ENCODE measurements around the gene PROM1. TPM values are rescaled to one million over a fixed set of nuclear protein-coding genes. Genes with fewer than 3 reads are reported as not detected.

The PROM1 gene
- total RNA-seq, 1 experiment from 2014 or later: 196 TPM

- Histone ChIP-seq H3K9me3 (no peaks in the 10 kb centered on the region), H3K36me3 (ENCODE audit: control insufficient read depth, insufficient read depth, low read length) (no peaks in the 10 kb centered on the region), H3K4me3 (ENCODE audit: low read depth, low read length) (no peak overlapping the region), H3K27me3 (replicated peaks; ENCODE audit: control insufficient read depth, insufficient read depth, low read length) (no peaks in the 10 kb centered on the region), H3K4me1 (no peaks in the 10 kb centered on the region)
- CTCF ChIA-PET: no interaction called here
- TF ChIP-seq CTCF (IDR thresholded peaks at IDR 0.05; ENCODE audit: insufficient read depth in 1 of 2, low read depth in 1 of 2, low read length in 1 of 2, severe bottlenecking in 1 of 2, unreplicated experiment in 1 of 2): no peak
- POLR2A ChIA-PET: no interaction called here
- DNase-seq: no peak
- Mint-ChIP-seq H3K36me3 (ENCODE audit: insufficient read depth, unreplicated experiment) (peaks cover 51% of the 10 kb centered on the region), H3K27me3 (ENCODE audit: insufficient read depth, unreplicated experiment) (no peaks in the 10 kb centered on the region), H3K9me3 (ENCODE audit: unreplicated experiment) (no peaks in the 10 kb centered on the region), H3K27ac (ENCODE audit: unreplicated experiment) (no peak overlapping the region), H3K4me3 (ENCODE audit: unreplicated experiment) (no peak overlapping the region), H3K4me1 (ENCODE audit: low read depth, unreplicated experiment) (no peaks in the 10 kb centered on the region)
- intact Hi-C loops (cut with micrococcal nuclease; ENCODE audit: unreplicated experiment): no loop called here
- no TSS peak for BruUV-seq (replicated peaks)
Measured at GRCh38 chr4:16055873-16056272, 27.9 kb downstream of the PROM1 start.

GRCh38 chr4:16055471-16055870 lies 28.4 kb downstream of the PROM1 start:
- intact Hi-C loops (cut with micrococcal nuclease; ENCODE audit: unreplicated experiment): no loop called here
- peaks cover 52% of the 10 kb centered on the region for H3K36me3 Mint-ChIP-seq (ENCODE audit: insufficient read depth, unreplicated experiment)
- H3K27me3 ChIP-seq (replicated peaks; ENCODE audit: control insufficient read depth, insufficient read depth, low read length): no peaks in the 10 kb centered on the region
- no peak overlapping the region for H3K4me3 ChIP-seq (ENCODE audit: low read depth, low read length)
- TF ChIP-seq CTCF (IDR thresholded peaks at IDR 0.05; ENCODE audit: insufficient read depth in 1 of 2, low read depth in 1 of 2, low read length in 1 of 2, severe bottlenecking in 1 of 2, unreplicated experiment in 1 of 2): no peak
- no peaks in the 10 kb centered on the region for H3K9me3 ChIP-seq
- no peak overlapping the region for H3K27ac Mint-ChIP-seq (ENCODE audit: unreplicated experiment)
- H3K9me3 Mint-ChIP-seq (ENCODE audit: unreplicated experiment): no peaks in the 10 kb centered on the region
- DNase-seq: no peak
- H3K4me1 Mint-ChIP-seq (ENCODE audit: low read depth, unreplicated experiment): no peaks in the 10 kb centered on the region
- no TSS peak for BruUV-seq (replicated peaks)
- ChIA-PET CTCF (no interaction called here), POLR2A (no interaction called here)
- H3K4me3 Mint-ChIP-seq (ENCODE audit: unreplicated experiment): no peak overlapping the region
- no peaks in the 10 kb centered on the region for H3K4me1 ChIP-seq
- H3K36me3 ChIP-seq (ENCODE audit: control insufficient read depth, insufficient read depth, low read length): no peaks in the 10 kb centered on the region
- no peaks in the 10 kb centered on the region for H3K27me3 Mint-ChIP-seq (ENCODE audit: insufficient read depth, unreplicated experiment)

- DNase-seq: no peak
- Histone ChIP-seq H3K4me3 (ENCODE audit: low read depth, low read length) (no peak overlapping the region), H3K4me1 (no peaks in the 10 kb centered on the region), H3K9me3 (no peaks in the 10 kb centered on the region), H3K36me3 (ENCODE audit: control insufficient read depth, insufficient read depth, low read length) (peaks cover 2% of the 10 kb centered on the region), H3K27me3 (replicated peaks; ENCODE audit: control insufficient read depth, insufficient read depth, low read length) (no peaks in the 10 kb centered on the region)
- intact Hi-C loops (cut with micrococcal nuclease; ENCODE audit: unreplicated experiment): no loop called here
- TF ChIP-seq CTCF (IDR thresholded peaks at IDR 0.05; ENCODE audit: insufficient read depth in 1 of 2, low read depth in 1 of 2, low read length in 1 of 2, severe bottlenecking in 1 of 2, unreplicated experiment in 1 of 2): no peak
- Mint-ChIP-seq H3K27me3 (ENCODE audit: insufficient read depth, unreplicated experiment) (no peaks in the 10 kb centered on the region), H3K9me3 (ENCODE audit: unreplicated experiment) (no peaks in the 10 kb centered on the region), H3K27ac (ENCODE audit: unreplicated experiment) (no peak overlapping the region), H3K36me3 (ENCODE audit: insufficient read depth, unreplicated experiment) (peaks cover 63% of the 10 kb centered on the region), H3K4me3 (ENCODE audit: unreplicated experiment) (no peak overlapping the region), H3K4me1 (ENCODE audit: low read depth, unreplicated experiment) (no peaks in the 10 kb centered on the region)
- CTCF ChIA-PET: no interaction called here
- POLR2A ChIA-PET: no interaction called here
- BruUV-seq (replicated peaks): no TSS peak
Measured at GRCh38 chr4:16052939-16053338, 30.9 kb downstream of the PROM1 start.
